ENCODE measurements around the gene CLVS2.

DNA sequence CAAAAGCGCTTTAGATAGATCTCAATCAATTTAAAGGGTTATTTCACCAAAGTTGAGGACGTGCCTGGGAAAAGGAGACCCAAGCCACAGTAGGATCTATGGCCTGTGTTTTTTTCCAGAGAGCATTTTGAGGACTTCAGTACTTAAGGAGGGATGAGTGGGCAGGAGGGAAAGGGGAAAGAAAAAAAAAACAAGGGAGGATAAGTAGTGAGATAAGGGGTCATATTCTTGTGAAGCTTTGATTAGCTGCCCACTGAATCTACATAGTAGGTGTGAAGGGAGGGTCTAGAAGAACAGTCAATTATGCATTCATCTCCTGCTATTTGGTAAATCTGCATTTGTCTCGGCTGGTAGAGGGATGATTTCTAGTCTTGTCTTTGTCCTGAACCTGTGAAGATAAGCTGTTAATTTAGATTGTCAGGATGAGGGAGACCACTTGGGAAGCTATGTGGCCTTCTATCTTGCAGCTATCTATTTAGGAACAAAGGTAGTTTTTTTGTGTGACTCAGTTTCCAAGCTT, 48.4 kb downstream of the CLVS2 start:
- TF ChIP-seq, protein P1, sequence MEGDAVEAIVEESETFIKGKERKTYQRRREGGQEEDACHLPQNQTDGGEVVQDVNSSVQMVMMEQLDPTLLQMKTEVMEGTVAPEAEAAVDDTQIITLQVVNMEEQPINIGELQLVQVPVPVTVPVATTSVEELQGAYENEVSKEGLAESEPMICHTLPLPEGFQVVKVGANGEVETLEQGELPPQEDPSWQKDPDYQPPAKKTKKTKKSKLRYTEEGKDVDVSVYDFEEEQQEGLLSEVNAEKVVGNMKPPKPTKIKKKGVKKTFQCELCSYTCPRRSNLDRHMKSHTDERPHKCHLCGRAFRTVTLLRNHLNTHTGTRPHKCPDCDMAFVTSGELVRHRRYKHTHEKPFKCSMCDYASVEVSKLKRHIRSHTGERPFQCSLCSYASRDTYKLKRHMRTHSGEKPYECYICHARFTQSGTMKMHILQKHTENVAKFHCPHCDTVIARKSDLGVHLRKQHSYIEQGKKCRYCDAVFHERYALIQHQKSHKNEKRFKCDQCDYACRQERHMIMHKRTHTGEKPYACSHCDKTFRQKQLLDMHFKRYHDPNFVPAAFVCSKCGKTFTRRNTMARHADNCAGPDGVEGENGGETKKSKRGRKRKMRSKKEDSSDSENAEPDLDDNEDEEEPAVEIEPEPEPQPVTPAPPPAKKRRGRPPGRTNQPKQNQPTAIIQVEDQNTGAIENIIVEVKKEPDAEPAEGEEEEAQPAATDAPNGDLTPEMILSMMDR (IDR thresholded peaks at IDR 0.05) = no peak
- TF ChIP-seq POLR2AphosphoS5 (IDR thresholded peaks at IDR 0.05; ENCODE audit: insufficient read depth in 1 of 2, low read depth in 1 of 2) (no peak), POLR2A (IDR thresholded peaks at IDR 0.05) (no peak)
